HG03575 (cell line): ENCODE measurements around the gene MCF2L2.

Experiments
- ATAC-seq: cut with Tn5 transposase; IDR thresholded peaks from one replicate; pipeline ENCODE4 v1.9.1; 2021; ENCODE audit not compliant: unreplicated experiment, insufficient number of reproducible peaks, low FRiP score; ENCODE audit errors: extremely low read depth

The MCF2L2 gene

DNA sequence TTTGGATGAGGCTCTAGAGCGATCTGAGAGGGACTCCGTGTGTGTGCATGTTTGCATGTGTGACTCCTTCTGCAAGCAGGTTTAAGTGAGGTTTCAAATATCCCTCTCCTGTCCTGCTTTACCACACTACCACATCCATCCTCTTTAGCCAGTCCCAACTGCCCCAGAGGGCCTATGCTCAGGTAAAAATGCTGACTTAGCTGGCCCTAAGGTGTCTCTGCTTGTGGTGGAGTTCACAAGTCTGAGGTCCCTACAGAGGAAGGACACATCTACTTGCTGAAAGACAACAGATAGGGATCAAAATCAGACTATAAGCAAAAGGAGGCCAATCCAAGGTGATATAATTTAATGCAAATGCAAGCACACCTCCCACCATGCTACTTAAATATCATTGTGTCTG is 88.2 kb downstream of the MCF2L2 start:
- ATAC-seq: no peak

DNA sequence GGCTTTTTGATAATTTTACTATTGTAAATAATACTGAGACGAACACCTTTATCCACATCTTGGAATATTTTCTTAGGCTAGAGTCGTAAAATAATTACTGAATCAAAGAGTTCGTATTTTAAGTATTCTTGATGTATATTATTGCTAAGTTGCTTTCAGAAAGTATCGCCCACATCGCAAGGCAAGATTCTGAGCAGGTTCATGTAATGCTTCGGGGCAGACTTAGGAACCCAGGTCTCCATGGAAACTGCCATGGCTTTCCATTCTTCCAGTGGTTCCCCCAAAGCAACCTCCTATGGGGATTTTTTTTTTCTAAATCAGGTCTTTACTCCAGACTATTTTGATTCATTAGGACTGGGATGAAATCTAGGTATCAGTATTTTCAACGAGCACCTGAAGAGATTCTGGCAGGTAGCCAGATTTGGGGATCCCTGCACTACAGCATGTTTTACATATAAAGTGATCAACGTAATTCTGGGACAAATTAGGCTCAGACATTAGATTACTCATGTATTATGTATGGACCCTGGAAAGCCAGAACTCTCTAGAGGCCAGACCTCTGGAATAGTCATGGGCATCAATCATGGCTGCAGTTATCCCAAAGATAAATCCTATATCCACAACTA is 88.8 kb downstream of the MCF2L2 start:
- no peak for ATAC-seq

DNA sequence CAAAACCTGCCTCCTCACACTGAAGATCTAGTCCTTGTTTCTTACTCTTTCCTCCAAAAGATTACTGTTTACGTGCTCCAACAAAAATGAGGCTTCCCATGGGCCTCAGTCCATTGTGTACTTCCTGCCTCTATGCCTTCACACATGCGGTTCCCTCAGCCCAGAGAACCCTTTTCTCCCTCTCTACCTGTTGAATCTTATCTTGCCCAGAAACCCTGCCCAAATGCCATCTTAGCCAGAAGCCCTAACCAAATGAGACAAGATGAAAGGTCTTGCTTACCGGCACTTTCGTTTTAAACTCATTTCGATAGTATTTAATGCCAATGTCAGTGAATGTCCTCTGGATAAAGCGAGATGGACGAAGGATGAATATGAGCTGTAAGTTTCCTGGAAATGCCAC is 89.9 kb downstream of the MCF2L2 start:
- ATAC-seq: no peak

DNA sequence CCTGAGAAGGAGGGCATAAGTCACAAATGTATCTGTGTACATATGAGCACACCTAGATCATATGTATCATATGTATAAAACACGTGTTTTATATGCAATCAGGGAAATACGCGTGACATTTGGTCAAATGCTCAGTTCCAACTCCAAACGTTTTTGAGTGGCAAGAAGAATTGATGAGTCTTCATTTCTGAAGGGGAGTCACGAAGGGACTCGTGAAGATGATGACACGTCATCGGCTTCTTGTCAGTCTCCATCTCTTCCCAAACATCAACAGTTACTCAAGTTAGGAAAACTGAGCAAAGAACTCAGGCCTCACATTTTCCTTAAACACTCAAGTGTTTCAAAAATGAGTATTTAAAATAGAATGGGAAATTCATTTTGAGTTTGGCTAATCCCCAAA is 95.9 kb downstream of the MCF2L2 start:
- ATAC-seq: no peak

DNA sequence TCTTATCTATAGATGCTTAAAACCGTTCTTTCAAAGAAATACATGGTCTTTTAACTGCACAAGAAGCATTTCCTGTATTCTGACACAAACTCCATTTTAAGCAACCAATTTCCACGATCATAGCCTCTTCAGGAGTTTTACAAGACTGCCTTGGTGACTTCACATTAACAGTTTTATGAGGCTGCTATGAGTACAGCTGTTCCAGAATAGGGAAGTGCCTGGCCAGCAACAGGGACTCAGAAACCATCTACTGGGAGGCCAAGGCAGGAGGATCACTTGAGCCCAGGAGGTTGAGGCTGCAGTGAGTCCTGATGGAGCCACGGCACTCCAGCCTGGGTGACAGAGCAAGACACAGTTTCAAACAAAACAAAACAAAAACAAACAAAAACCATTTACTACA is 96.9 kb downstream of the MCF2L2 start:
- ATAC-seq: no peak

DNA sequence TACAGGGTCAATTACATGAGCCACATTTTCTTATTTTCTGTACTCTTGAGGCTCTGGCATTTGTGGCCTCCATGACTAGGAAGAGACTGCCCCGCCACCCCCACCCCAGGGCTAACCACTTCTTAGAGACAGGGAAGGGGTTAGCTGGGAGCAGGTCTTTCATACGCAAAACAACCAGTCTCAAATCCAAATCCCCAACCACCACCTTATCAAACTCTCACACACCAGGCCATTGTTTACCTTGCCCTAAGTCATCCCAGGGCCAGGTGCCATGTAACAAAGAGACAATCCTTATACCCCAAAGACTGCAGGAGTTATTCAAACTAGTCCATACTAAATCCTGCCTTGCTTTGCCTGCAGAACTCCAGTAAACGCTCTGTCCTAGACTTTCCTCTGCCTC is 97.5 kb downstream of the MCF2L2 start:
- no peak for ATAC-seq

DNA sequence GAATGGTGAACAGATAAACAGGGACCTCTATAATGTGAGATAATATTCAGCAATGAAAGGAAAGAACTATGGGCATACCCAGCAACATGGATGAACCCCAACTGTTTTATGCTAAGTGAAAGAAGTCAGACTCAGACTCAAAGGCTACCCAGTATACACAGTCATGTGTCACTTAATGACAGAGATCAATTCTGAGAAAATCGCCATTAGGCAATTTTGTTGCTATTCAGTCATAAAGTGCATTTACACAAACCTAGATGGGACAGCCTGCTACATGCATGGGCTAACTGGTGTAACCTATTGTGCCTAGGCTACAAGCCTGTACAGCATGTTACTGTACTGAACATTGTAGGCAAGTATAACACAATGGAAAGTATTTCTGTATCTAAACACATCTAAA is 98.9 kb downstream of the MCF2L2 start:
- no peak for ATAC-seq

DNA sequence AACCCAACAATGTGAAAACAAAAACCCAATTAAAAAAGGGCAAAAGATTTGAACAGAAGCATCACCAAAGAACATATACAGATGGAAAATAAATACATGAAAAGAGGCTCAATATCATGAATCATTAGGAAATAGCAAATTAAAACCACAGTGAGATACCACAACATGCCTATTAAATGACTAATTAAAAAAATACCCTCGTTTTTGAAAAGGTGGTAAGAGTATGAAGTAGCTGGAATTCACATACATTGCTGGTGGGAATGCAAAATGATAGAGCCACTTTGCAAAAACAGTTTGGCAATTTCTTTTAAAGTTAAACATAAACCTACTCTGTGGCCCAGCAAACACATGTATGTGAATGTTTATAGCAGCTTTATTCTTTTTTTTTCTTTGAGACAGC is 99.6 kb downstream of the MCF2L2 start:
- no peak for ATAC-seq

DNA sequence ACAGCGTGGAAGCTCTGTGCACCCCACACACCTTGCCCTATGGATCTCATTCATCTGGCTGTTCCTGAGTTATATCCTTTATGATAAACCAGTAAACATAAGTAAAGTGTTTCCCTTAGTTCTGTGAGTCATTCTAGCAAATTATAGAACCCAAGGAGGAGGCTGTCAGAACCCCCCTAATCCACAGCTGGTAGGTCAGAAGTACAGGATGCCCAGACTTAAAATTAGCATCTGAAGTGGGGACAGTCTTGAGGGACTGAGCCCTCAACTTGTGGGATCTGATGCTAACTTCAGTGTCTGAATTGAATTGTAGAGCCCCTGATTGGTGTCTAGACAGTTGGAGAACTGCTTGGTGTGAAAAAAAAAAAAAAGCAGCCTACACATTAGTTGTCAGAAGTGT is 100.3 kb downstream of the MCF2L2 start:
- ATAC-seq: no peak

DNA sequence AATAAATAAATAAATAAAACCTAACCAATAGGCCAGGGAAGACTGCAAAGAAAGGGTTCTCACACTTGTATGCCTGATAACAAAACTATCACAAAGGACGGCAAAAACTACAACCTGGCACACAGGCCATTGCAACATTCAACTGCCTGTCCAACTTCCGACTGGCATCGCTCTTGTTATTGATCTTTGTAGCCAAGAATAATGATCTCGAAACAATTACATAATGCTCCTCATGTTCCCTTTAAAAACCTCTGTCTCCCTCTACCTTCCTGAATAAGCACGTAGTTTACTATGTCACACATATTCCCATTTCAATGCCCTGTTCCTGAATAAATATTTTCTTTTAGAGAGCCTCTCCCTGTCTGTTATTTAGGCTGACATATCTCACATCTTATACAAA is 101.1 kb downstream of the MCF2L2 start:
- no peak for ATAC-seq

DNA sequence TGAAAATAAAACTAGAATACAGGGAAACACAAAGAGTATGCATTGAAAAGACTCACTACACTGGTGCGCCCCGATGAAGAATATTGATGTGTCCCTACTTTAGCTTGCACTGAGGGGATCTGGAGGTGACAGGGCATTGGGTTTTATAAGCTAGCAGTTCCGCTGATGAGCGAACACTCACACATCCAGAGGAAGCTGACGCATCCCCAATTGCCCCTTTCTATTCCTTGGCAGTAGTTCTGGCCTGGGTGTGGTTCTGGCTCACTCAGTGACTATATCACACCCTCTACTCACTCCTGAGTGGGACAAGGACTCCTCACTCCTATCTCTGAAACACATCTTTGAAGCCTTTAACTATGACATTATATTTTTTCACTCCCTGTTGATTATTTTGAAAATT is 104.3 kb downstream of the MCF2L2 start:
- ATAC-seq: no peak

DNA sequence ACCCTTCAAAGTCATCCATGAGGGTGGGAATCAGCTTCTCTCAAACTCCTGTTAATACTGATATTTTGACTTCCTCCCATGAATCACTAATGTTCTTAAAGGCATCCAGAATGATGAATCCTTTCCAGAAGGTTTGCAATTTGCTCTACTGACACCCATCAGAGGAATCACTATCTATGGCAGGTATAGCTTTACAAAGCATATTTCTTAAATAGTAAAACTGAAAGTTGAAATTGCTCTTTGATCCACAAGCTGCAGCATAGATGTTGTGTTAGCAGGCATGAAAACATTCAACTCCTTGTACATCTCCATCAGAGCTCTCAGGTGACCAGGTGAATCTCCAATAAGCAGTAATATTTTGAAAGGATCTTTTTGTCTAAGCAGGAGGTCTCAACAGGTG is 109.0 kb downstream of the MCF2L2 start:
- no peak for ATAC-seq

DNA sequence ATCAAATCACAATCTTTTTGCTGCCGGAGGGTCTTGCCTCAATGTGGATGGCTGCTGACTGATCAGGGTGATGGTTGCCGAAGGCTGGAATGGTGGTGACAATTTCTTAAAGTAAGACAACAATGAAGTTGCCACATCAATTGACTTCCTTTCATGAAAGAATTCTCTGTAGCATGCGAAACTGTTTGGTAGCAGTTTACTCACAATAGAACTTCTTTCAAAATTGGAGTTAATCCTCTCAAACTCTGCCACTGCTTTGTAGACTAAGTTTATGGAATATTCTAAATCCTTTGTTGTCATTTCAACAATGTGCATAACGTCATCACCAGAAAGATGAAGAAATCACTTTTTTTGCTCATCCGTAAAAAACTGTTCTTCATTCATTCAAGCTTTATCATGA is 109.5 kb downstream of the MCF2L2 start:
- no peak for ATAC-seq

DNA sequence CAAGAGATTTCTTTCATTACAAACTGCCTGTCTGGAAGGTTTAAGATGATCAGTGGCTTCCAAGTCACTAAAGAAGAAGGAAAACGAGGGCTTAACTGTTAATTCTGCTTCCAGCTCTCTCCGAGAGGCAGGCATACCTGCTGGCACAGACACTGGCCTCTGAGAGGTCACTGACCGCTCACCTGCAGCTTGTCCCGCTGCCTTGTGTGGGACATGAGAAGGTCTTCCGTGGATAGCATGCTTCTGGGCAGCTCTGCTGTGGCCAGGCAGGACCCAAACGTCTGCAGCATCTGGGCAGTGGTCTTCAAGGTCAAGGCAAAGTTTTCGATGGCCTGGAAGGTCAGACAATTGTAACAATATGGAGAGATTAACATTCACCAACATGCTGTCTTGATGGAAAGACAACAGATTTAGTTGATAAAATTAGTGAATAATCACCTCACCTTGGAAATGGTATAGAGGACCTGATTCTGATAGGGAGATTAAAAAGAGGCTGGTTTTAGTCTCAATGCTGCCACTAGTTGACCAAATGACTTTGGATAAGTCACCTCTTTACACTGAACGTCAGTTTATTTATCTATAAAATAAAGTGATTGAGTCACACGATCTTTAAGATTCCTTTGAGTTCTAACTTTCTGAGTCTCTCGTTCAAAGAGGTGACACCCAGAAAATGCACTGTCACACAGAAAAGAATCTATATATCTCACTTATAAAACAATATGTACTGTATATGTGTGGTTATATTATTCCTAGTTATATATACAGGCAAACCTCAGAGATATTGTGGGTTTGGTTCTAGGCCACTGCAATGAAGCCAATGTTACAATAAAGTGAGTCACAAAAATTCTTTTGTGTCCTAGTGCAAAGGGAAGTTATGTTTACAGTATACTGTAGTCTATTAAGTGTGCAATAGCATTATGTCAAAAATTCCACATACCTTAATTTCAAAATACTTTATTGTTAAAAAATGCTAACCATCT is 110.2 kb downstream of the MCF2L2 start:
- ATAC-seq: no peak

DNA sequence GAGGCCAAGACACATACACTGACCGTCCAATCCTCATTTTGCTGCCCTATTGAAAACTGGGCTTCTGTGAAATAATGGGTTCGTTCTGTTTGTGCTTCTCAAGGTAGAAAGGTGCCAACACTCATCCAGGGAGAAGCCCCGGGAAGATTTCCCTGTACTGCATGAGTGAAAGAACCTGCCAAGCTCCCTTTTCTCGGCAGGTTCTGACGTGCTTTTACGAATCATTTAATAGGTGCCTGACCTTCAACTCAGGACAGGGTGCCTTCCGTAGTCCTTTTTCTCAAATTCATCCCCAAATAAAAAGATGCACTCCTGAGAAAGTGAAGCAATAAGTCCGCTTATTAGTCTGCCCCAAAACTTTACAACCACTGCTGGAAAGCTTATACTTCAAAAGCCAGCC is 111.1 kb downstream of the MCF2L2 start:
- no peak for ATAC-seq

DNA sequence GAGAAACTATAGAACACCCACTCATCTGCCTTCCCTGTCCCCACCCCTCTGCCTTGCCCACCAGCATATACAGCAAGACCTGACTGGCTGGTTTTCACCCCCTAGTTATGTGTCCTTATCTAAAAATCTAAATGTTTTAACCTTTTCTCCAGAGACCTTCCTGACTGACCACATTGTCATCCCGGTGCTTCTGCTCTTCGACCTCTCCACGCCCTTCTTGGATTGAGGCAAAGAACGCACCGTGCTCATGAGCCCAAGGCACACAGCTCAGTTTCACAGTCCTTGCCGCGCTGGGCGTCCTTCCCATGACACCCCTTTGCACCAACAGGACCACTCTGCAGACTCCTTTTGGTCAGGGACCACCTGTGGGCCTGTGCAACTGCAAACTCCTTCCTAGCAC is 112.7 kb downstream of the MCF2L2 start:
- no peak for ATAC-seq

DNA sequence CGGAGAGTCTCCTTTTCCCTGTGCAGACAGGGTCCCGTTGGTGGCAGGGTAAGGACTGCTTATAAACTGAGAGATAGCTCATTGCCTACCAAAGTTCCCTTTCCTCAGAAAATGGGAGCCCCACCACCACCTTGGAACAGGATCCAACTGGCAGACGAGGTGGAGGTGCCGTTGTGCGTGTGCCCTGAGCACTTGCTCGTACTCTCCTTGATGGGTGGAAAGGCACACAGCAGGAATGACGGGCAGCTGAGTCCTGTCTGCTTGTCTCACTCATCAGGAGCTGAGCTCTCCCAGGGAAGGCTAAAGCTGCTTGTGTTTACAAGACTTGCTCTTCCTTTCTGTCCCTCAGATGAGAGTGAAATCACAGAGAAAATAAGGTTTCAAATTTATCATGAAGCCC is 114.7 kb downstream of the MCF2L2 start:
- no peak for ATAC-seq

DNA sequence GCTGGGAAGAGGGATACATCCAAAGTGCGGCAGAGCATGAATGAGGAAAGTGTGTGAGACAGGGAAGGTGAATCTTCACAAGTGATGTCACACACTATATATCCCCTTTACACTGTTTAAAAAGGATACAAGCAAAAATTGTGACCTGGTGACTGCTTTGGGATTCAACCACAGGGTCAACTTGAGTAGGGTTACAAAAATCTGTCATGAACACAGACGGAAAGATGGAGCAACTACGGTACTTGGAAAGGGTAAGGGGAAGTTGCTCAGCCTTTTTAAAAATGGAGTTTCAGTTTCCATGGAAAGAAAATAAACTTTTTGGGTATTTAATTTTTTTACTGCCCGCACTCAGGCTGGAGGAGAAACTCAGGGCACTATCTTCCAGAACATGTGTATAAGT is 115.1 kb downstream of the MCF2L2 start:
- no peak for ATAC-seq

DNA sequence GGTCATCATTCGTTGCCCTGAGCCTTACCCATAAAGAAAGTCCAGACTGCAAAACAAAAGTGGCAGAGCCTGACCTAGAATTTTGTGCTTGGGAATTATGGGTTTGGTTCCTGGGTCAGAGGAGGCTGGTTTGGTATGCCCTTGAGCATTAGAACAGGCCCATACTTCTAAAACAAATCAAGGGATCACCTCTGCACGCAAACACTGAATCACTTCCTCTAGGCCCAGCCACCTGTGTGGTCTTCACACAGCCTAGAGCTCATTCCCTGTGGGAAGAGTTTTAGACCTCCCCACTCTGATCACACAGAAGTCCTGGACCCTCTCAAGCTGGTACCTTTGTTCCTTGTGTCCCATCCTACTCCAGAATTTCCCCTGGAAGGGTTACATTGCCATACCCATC is 116.0 kb downstream of the MCF2L2 start:
- ATAC-seq: no peak

DNA sequence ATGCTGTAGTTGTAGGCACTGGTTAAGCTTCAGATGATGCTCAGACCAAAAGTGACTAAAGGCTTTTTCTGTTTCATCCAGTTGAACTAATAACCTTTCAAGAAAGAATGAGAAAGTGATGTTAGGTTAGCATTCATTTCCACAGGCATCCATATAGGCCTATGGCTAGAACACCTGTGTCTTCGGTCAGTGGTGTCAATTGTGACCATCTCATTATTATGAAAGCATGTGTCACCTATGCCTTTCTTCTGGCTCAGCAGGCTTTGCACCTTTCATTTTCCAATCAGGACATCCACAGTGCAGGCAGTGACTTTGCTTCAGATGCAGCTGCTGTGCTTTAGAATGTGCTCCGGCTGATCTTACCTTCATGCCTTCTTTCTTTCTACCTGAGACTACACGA is 117.5 kb downstream of the MCF2L2 start:
- no peak for ATAC-seq

DNA sequence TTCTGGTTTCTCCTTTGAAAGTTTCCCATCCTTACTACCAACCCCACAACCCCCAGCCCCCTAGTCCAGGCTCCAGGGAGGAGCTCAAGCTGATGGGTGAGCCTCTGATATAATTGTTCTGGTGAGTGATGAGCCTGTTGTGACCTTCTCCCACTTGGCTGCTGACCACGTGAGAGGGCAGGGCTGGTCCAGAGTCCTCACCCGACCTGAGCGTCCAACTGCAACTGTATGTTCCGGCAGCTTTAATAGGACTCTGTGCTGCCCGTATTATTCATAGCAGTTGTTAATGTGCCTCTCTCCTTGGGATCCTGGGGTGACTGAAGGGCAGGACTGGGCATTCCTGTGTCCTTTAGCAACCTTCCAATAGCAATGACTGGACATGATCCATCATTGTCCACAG is 119.1 kb downstream of the MCF2L2 start:
- no peak for ATAC-seq
